ENCODE data around the gene HHAT. TPM values are rescaled to one million over a fixed set of nuclear protein-coding genes. Genes with fewer than 3 reads are reported as not detected.

The HHAT gene
- total RNA-seq, 3 donors from 2014 or later = 3.8 to 31.6 (median 15.1) TPM

DNA sequence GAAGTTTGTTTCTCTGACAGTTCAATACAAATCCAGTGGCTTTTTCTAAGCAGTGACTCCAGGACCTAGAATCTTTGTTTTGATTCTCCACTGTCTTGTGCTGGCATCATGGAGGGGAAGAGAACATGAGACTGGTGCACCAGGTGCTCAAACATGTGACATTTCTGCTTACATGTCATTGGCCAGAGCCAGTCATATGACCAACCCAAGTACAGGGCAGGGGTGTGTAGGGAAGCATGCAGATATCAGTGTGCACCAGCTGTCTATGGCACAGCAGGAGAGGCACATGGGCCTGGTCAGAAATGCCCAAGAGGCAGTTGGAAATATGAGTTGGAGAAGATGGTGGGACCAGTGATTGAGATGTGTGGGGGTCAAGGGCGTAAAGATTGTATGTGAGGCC lies 297.0 kb downstream of the HHAT start:
- no peaks in the 10 kb centered on the region for H3K27me3 ChIP-seq
- TF ChIP-seq POLR2AphosphoS5 (IDR thresholded peaks at IDR 0.05) (no peak), POLR2A (IDR thresholded peaks at IDR 0.05) (no peak)
- TF ChIP-seq, protein P1, sequence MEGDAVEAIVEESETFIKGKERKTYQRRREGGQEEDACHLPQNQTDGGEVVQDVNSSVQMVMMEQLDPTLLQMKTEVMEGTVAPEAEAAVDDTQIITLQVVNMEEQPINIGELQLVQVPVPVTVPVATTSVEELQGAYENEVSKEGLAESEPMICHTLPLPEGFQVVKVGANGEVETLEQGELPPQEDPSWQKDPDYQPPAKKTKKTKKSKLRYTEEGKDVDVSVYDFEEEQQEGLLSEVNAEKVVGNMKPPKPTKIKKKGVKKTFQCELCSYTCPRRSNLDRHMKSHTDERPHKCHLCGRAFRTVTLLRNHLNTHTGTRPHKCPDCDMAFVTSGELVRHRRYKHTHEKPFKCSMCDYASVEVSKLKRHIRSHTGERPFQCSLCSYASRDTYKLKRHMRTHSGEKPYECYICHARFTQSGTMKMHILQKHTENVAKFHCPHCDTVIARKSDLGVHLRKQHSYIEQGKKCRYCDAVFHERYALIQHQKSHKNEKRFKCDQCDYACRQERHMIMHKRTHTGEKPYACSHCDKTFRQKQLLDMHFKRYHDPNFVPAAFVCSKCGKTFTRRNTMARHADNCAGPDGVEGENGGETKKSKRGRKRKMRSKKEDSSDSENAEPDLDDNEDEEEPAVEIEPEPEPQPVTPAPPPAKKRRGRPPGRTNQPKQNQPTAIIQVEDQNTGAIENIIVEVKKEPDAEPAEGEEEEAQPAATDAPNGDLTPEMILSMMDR (IDR thresholded peaks at IDR 0.05) = no peak
- no peaks in the 10 kb centered on the region for H3K4me1 ChIP-seq
- H3K9me3 ChIP-seq = no peaks in the 10 kb centered on the region
- no peak overlapping the region for H3K4me3 ChIP-seq
- H3K36me3 ChIP-seq = no peaks in the 10 kb centered on the region
- intact Hi-C loops (cut with DNase I; ENCODE audit: low total_unique reads) = no loop called here
- H3K27ac ChIP-seq = no peak overlapping the region
- DNase-seq (ENCODE audit: low spot score in 2 of 2) = no peak

DNA sequence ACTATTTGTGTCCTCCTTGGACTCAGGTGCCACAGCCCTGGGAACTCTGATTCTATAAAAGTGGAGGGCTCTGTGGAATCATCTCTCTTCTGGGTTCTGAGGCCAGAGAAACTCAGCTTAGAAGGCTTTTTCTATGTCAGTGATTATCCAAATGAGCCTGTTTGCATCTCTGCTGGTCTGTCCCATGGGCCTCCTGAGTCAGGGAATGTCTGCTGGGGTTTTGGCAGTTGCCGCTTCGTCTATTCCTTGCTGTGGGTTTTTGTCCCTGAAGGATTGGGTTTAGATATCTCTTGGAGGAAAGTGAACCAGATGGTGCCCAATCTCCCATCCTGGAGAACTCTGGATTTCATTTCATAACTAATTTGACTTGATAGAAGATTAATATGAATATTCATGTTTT lies 297.6 kb downstream of the HHAT start:
- no peak for DNase-seq (ENCODE audit: low spot score in 2 of 2)
- Histone ChIP-seq H3K9me3 (no peaks in the 10 kb centered on the region), H3K4me1 (no peaks in the 10 kb centered on the region), H3K27me3 (no peaks in the 10 kb centered on the region), H3K36me3 (no peaks in the 10 kb centered on the region), H3K27ac (no peak overlapping the region), H3K4me3 (no peak overlapping the region)
- intact Hi-C loops (cut with DNase I; ENCODE audit: low total_unique reads) = no loop called here
- TF ChIP-seq POLR2A (IDR thresholded peaks at IDR 0.05) = no peak
- TF ChIP-seq, protein P1 (IDR thresholded peaks at IDR 0.05) = no peak
- no peak for TF ChIP-seq POLR2AphosphoS5 (IDR thresholded peaks at IDR 0.05)

DNA sequence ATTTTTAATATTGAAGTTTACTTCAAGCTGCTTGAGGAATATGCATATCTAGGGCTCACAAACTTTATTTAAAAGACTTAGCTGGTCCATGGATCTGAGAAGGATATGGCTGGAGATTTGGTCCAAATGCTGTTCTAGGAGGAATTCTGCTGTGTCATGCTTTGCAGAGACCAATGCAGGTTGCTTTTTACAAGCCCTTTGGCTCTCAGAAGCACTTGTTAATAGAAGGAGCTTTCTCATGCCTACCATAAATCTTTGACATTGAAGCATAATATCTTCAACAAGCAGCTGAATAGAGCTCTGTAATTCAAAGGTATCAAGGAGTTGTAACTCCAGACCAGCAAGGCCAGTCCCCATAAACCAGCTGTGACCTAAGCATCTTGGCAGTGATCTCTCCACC lies 299.1 kb downstream of the HHAT start:
- TF ChIP-seq POLR2AphosphoS5 (IDR thresholded peaks at IDR 0.05) = no peak
- TF ChIP-seq, protein P1 (IDR thresholded peaks at IDR 0.05) = no peak
- TF ChIP-seq POLR2A (IDR thresholded peaks at IDR 0.05) = no peak
- no peaks in the 10 kb centered on the region for H3K4me1 ChIP-seq
- no peak overlapping the region for H3K27ac ChIP-seq
- H3K27me3 ChIP-seq = no peaks in the 10 kb centered on the region
- intact Hi-C loops (cut with DNase I; ENCODE audit: low total_unique reads) = no loop called here
- H3K9me3 ChIP-seq = no peaks in the 10 kb centered on the region
- H3K4me3 ChIP-seq = no peak overlapping the region
- no peaks in the 10 kb centered on the region for H3K36me3 ChIP-seq
- no peak for DNase-seq (ENCODE audit: low spot score in 2 of 2)

DNA sequence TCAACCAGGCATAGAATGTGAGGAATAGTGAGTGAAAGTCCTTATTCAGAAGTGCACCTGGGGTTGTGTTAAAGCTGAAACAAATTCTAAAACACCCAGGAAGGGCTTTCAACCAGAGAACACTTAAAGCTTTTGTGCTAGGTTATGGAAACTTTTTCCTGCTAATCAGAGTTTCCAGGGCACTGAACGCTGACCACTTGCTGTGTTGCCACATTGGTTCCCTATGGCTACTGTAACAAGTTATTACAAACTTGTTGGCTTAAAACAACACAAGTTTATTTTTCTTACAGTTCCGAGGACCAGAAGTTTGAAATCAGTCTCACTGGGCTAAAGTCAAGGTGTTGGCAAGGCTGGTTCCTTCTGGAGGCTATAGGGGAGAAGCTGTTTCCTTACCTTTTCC lies 300.6 kb downstream of the HHAT start:
- TF ChIP-seq, protein P1 (IDR thresholded peaks at IDR 0.05) = no peak
- TF ChIP-seq POLR2AphosphoS5 (IDR thresholded peaks at IDR 0.05) (no peak), POLR2A (IDR thresholded peaks at IDR 0.05) (no peak)
- Histone ChIP-seq H3K27ac (no peak overlapping the region), H3K4me3 (no peak overlapping the region), H3K36me3 (no peaks in the 10 kb centered on the region), H3K4me1 (no peaks in the 10 kb centered on the region), H3K27me3 (no peaks in the 10 kb centered on the region), H3K9me3 (no peaks in the 10 kb centered on the region)
- intact Hi-C loops (cut with DNase I; ENCODE audit: low total_unique reads) = no loop called here
- no peak for DNase-seq (ENCODE audit: low spot score in 2 of 2)

DNA sequence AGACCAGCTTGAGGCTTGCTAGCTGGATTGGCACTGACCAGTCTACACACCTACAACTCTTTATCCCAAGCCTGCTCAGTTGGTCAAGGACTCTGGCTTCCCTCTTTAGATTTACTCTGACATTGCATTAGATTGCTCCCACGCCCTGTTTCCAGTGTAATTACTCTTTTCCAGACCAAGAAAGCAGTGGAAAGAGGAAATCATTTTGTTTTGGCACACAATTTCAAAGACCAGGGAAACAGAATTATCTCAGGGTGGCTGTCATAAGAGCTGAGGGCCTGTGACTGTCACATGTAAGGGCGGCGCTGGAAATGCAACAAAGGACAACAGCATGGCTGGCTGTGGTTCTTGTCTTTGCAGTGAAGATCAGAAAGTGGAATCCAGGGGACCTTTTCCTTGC lies 302.7 kb downstream of the HHAT start:
- Histone ChIP-seq H3K4me1 (no peaks in the 10 kb centered on the region), H3K27ac (no peak overlapping the region), H3K4me3 (no peak overlapping the region), H3K36me3 (no peaks in the 10 kb centered on the region), H3K27me3 (no peaks in the 10 kb centered on the region), H3K9me3 (no peaks in the 10 kb centered on the region)
- TF ChIP-seq POLR2A (IDR thresholded peaks at IDR 0.05) = no peak
- intact Hi-C loops (cut with DNase I; ENCODE audit: low total_unique reads) = no loop called here
- no peak for DNase-seq (ENCODE audit: low spot score in 2 of 2)

DNA sequence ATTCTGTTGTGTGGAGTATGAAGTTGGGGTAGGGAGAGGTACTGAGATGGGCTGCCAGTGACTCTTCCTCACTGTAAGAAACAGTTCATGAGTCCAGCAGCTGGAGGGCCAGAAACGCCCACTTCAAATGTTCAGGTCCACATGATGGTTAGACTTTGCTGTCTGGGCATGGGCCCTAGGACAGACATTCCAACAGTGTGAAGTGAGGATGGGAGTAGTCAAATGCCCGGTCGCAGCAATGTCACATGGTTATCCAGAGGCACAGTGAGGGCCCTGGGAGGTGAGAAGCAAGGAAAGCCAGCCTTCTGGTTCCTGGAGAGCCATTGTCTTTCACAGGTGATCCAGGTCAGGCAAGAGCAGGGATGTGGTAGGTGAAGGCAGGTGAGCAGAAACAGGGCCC lies 304.4 kb downstream of the HHAT start:
- H3K36me3 ChIP-seq = no peaks in the 10 kb centered on the region
- intact Hi-C loops (cut with DNase I; ENCODE audit: low total_unique reads) = no loop called here
- DNase-seq (ENCODE audit: low spot score in 2 of 2) = no peak
- H3K4me3 ChIP-seq = no peak overlapping the region
- H3K4me1 ChIP-seq = no peaks in the 10 kb centered on the region
- no peaks in the 10 kb centered on the region for H3K27me3 ChIP-seq
- no peak overlapping the region for H3K27ac ChIP-seq
- TF ChIP-seq POLR2A (IDR thresholded peaks at IDR 0.05) (no peak), POLR2AphosphoS5 (IDR thresholded peaks at IDR 0.05) (no peak)
- TF ChIP-seq, protein P1 (IDR thresholded peaks at IDR 0.05) = no peak
- no peaks in the 10 kb centered on the region for H3K9me3 ChIP-seq

Data from breast epithelium (tissue), 4 donors.